B cell (primary cell): ENCODE measurements around the gene LARGE1. TPM values are rescaled to one million over a fixed set of nuclear protein-coding genes. Genes with fewer than 3 reads are reported as not detected.

Experiments
- ATAC-seq: fragments of 200-7000 bp; cut with Tn5 transposase; one replicate; pipeline ENCODE4 v1.10.0; 2021; ENCODE audit warnings: low read depth, mild to moderate bottlenecking, moderate number of reproducible peaks, moderate library complexity
- CTCF ChIA-PET: fragments of 350-600 bp; sonication (Branson Sonifier 250); formaldehyde crosslinking; loops from one replicate; lab custom pipeline; 2021; ENCODE audit warnings: antibody characterized with exemption, inconsistent platforms; lab: Charles Lee
- POLR2A ChIA-PET: fragments of 350-600 bp; sonication (Branson Sonifier 250); formaldehyde crosslinking; loops from one replicate; lab custom pipeline; 2021; ENCODE audit warnings: antibody characterized with exemption; lab: Charles Lee
- DNase-seq: peaks from one replicate; pipeline ENCODE4 v3.0.0; 2013
- H2AFZ ChIP-seq: 2 replicates; pipeline ENCODE4 v1.6.1; 2012; ENCODE audit warnings: mild to moderate bottlenecking, low read depth, low read length; ENCODE audit not compliant: insufficient read depth, poor library complexity, severe bottlenecking
- H3K27ac ChIP-seq, 2 donors: 1 replicate in 1 of 2; 2 replicates in 1 of 2; pipeline ENCODE4 v1.5.1; 2012 to 2013; ENCODE audit warnings: low read length in 2 of 2, mild to moderate bottlenecking in 2 of 2, moderate library complexity in 1 of 2
- H3K27me3 ChIP-seq, 4 experiments: fragments of 200-600 bp in 1 of 4; sonication (generic) in 1 of 4; replicated peaks in 1 of 4; 1 replicate in 2 of 4; 2 replicates in 2 of 4; pipeline versions ENCODE4 v1.6.1 to v1.7.0; 2013 to 2016; ENCODE audit warnings: low read length in 3 of 4, mild to moderate bottlenecking in 2 of 4, mixed read lengths in 1 of 4, moderate library complexity in 1 of 4; ENCODE audit not compliant: insufficient read depth in 4 of 4, control insufficient read depth in 3 of 4; ENCODE audit errors: control extremely low read depth in 1 of 4
- H3K36me3 ChIP-seq, 2 experiments: replicated peaks in 1 of 2; 1 replicate in 1 of 2; 2 replicates in 1 of 2; pipeline versions ENCODE4 v1.6.1 to v1.7.1; 2013; ENCODE audit warnings: low read length in 1 of 2; ENCODE audit not compliant: insufficient read depth in 2 of 2, control insufficient read depth in 1 of 2; ENCODE audit errors: control extremely low read depth in 1 of 2, extremely low read depth in 1 of 2
- H3K4me1 ChIP-seq, 2 donors: fragments of 200-600 bp in 1 of 2; sonication (generic) in 1 of 2; 1 replicate in 1 of 2; 2 replicates in 1 of 2; pipeline versions ENCODE4 v1.5.1 to v1.6.1; 2013 to 2017; ENCODE audit warnings: low read length in 2 of 2; ENCODE audit not compliant: control insufficient read depth in 2 of 2, insufficient read depth in 2 of 2
- H3K4me2 ChIP-seq: replicated peaks from 2 replicates; pipeline ENCODE3; 2012; ENCODE audit warnings: mild to moderate bottlenecking, low read depth, low read length; ENCODE audit not compliant: poor library complexity, severe bottlenecking
- H3K4me3 ChIP-seq, 5 experiments: fragments of 200-600 bp in 1 of 5; sonication (generic) in 1 of 5; 1 replicate in 3 of 5; 2 replicates in 2 of 5; pipeline versions ENCODE4 v1.5.1 to v1.7.0; 2011 to 2016; ENCODE audit warnings: low read length in 4 of 5, mild to moderate bottlenecking in 4 of 5, low read depth in 2 of 5, control low read depth in 1 of 5, moderate library complexity in 1 of 5; ENCODE audit not compliant: insufficient read depth in 1 of 5; ENCODE audit errors: control extremely low read depth in 1 of 5, extremely low read depth in 1 of 5
- H3K79me2 ChIP-seq: fragments of 200-600 bp; sonication (generic); one replicate; pipeline ENCODE4 v1.6.0; 2016; ENCODE audit warnings: low read length; ENCODE audit not compliant: control insufficient read depth, insufficient read depth
- H3K9ac ChIP-seq: fragments of 200-600 bp; sonication (generic); 2 replicates; pipeline ENCODE4 v1.6.1; 2017; ENCODE audit warnings: mild to moderate bottlenecking, low read length, moderate library complexity
- H3K9me3 ChIP-seq, 3 donors: one replicate each; pipeline versions ENCODE4 v1.6.1 to v1.7.1; 2013; ENCODE audit warnings: low read length in 2 of 3; ENCODE audit not compliant: control insufficient read depth in 2 of 3, insufficient read depth in 1 of 3; ENCODE audit errors: control extremely low read depth in 1 of 3
- H4K20me1 ChIP-seq: 2 replicates; pipeline ENCODE4 v1.6.0; 2012; ENCODE audit warnings: mild to moderate bottlenecking, low read length; ENCODE audit not compliant: insufficient read depth, control insufficient read depth, poor library complexity, severe bottlenecking
- H3K27ac Mint-ChIP-seq: one replicate; pipeline ENCODE4 v1.8.0; 2021; ENCODE audit warnings: mixed read lengths
- H3K27me3 Mint-ChIP-seq: one replicate; pipeline ENCODE4 v1.8.0; 2021; ENCODE audit warnings: mixed read lengths
- H3K4me1 Mint-ChIP-seq: one replicate; pipeline ENCODE4 v1.8.0; 2021; ENCODE audit warnings: mixed read lengths
- H3K4me3 Mint-ChIP-seq: one replicate; pipeline ENCODE4 v1.8.0; 2021; ENCODE audit warnings: mixed read lengths
- H3K9me3 Mint-ChIP-seq: one replicate; pipeline ENCODE4 v1.8.0; 2022; ENCODE audit warnings: mixed read lengths; ENCODE audit not compliant: insufficient read depth
- EZH2 ChIP-seq: IDR thresholded peaks from 2 replicates; pipeline ENCODE4 v1.6.1; 2012; ENCODE audit warnings: borderline replicate concordance, low read depth, mild to moderate bottlenecking, moderate library complexity, low read length; ENCODE audit not compliant: insufficient read depth, poor library complexity, severe bottlenecking
- WGBS: methylation state at CpG from one replicate; pipeline ENCODE4 v1.1.5; 2013; ENCODE audit warnings: missing lambda C conversion rate; ENCODE audit not compliant: insufficient coverage; 5-methylcytosine and 5-hydroxymethylcytosine counted together
- intact Hi-C: fragments of 100-400 bp; cut with micrococcal nuclease; formaldehyde crosslinking; loops from one replicate; pipeline ENCODE4 v1.10.0; 2022
- polyA plus RNA-seq: library from polyadenylated mRNA; depleted of rRNA; stranded (reverse); fragments of >200 nt; gene quantifications from 2 replicates; pipeline ENCODE4 v1.2.3, GENCODE V29; 2012
- total RNA-seq, 2 donors: library from RNA; stranded (reverse); fragments of 120-200 nt in 1 of 2; gene quantifications; 1 replicate in 1 of 2; 2 replicates in 1 of 2; pipeline versions ENCODE4 v1.2.3 to v1.2.4, GENCODE V29; 2013 to 2022
- TF ChIP-seq, protein P1 (sequence below): fragments of 200-600 bp; IDR thresholded peaks from one replicate; pipeline ENCODE4 v1.8.0; 2022; ENCODE audit warnings: antibody characterized with exemption, mild to moderate bottlenecking

LARGE1 gene
- total and polyA plus RNA-seq, 2 donors (not counting 1 experiment from before 2014, with no cell fraction given): 20.7 to 82.0 TPM

DNA sequence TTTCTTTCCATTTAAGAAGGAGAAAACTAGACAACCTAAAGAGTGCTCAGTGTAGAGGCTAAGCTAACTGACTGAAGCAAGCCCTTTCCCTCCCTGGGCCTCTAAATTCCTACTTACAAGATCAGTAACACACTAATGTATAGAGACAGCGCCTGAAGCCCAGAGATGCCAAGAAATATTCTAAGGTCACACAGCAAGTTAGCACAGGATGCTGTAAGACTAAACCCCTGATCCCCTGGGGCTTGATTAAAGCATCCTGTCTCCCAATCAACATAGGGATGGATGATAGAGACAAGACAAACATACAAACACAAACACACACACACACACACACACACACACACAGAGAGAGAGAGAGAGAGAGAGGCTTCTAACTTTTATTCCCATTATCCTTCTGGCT lies 5.6 kb downstream of the LARGE1 start:
- no peaks in the 10 kb centered on the region for H3K9me3 Mint-ChIP-seq
- H3K4me3 Mint-ChIP-seq: no peak overlapping the region
- H3K79me2 ChIP-seq: peaks cover 98% of the 10 kb centered on the region
- peaks cover 73% of the 10 kb centered on the region for H4K20me1 ChIP-seq
- TF ChIP-seq EZH2: no peak
- TF ChIP-seq, protein P1, sequence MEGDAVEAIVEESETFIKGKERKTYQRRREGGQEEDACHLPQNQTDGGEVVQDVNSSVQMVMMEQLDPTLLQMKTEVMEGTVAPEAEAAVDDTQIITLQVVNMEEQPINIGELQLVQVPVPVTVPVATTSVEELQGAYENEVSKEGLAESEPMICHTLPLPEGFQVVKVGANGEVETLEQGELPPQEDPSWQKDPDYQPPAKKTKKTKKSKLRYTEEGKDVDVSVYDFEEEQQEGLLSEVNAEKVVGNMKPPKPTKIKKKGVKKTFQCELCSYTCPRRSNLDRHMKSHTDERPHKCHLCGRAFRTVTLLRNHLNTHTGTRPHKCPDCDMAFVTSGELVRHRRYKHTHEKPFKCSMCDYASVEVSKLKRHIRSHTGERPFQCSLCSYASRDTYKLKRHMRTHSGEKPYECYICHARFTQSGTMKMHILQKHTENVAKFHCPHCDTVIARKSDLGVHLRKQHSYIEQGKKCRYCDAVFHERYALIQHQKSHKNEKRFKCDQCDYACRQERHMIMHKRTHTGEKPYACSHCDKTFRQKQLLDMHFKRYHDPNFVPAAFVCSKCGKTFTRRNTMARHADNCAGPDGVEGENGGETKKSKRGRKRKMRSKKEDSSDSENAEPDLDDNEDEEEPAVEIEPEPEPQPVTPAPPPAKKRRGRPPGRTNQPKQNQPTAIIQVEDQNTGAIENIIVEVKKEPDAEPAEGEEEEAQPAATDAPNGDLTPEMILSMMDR: no peak
- intact Hi-C loops: loop anchor here (5.0 kb wide), 1 partner anchor 72 kb away; no protein-coding TSS in a partner anchor
- CTCF ChIA-PET: no interaction called here
- H3K4me3 ChIP-seq: no peak overlapping the region
- H3K27ac ChIP-seq: no peak overlapping the region
- no peak overlapping the region for H3K9ac ChIP-seq
- H3K27me3 Mint-ChIP-seq: no peaks in the 10 kb centered on the region
- POLR2A ChIA-PET: no interaction called here
- H3K27me3 ChIP-seq: peaks cover 0 to 6% (median 0%) of the 10 kb centered on the region in 4 experiments
- WGBS: no CpG with 5 or more reads among the region's 1 CpG
- no peak overlapping the region for H3K4me2 ChIP-seq
- peaks cover 0 to 8% of the 10 kb centered on the region in 2 experiments for H3K36me3 ChIP-seq
- ATAC-seq (no peak), DNase-seq (no peak)
- H3K4me1 ChIP-seq: peaks cover 25 to 27% of the 10 kb centered on the region in 2 donors
- peaks cover 57% of the 10 kb centered on the region for H3K4me1 Mint-ChIP-seq
- H3K27ac Mint-ChIP-seq: no peak overlapping the region
- H2AFZ ChIP-seq: no peak overlapping the region
- H3K9me3 ChIP-seq: peaks cover 0 to 1% (median 0%) of the 10 kb centered on the region in 3 donors

DNA sequence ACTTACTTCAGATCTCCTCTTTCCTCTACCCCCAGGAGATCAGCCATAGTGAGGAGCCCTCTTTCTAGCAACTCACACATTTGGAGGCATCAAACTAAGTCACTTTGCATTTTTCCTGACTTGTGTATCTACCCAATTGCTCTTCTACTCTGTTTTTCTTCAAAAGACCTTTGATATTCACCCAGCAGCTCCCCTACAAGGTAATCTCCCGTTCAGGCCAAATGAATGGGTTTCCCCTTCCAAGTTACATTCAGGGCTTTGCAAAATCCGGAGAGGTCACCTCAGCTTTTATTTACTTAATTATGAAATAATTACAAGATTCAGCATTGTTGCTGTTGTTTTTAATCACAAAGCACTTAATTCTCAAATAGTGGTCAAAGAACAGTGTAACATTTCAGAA lies 6.1 kb downstream of the LARGE1 start:
- Mint-ChIP-seq H3K27ac (no peak overlapping the region), H3K27me3 (no peaks in the 10 kb centered on the region), H3K4me1 (peaks cover 56% of the 10 kb centered on the region), H3K4me3 (no peak overlapping the region), H3K9me3 (no peaks in the 10 kb centered on the region)
- WGBS: no CpG with 5 or more reads among the region's 2 CpGs
- Histone ChIP-seq H3K36me3 (peaks cover 0 to 8% of the 10 kb centered on the region in 2 experiments), H3K4me2 (no peak overlapping the region), H4K20me1 (peaks cover 69% of the 10 kb centered on the region), H3K4me3 (no peak overlapping the region), H2AFZ (no peak overlapping the region), H3K79me2 (peaks cover 96% of the 10 kb centered on the region), H3K9me3 (peaks cover 0 to under 1% (median 0%) of the 10 kb centered on the region in 3 donors), H3K9ac (no peak overlapping the region), H3K27ac (no peak overlapping the region), H3K27me3 (peaks cover 0 to under 1% (median 0%) of the 10 kb centered on the region in 4 experiments), H3K4me1 (peaks cover 20 to 24% of the 10 kb centered on the region in 2 donors)
- no peak for TF ChIP-seq EZH2
- TF ChIP-seq, protein P1: no peak
- no peak for DNase-seq
- POLR2A ChIA-PET: no interaction called here
- intact Hi-C loops: no loop called here
- CTCF ChIA-PET: no interaction called here
- ATAC-seq: no peak
